ENCODE data around the gene RASA3. TPM values are rescaled to one million over a fixed set of nuclear protein-coding genes. Genes with fewer than 3 reads are reported as not detected.

Gene RASA3
- total RNA-seq, 4 donors from 2014 or later, result 28.1 to 73.4 (median 56.8) TPM

GRCh38 chr13:114043421-114044053 is 88.9 kb downstream of the RASA3 start:
- no peak for DNase-seq (ENCODE audit: low spot score)
- ATAC-seq (ENCODE audit: low FRiP score), result peak; percentile 74
- TF ChIP-seq CTCF (IDR thresholded peaks at IDR 0.05), result no peak

GRCh38 chr13:114042066-114042815 is 90.2 kb downstream of the RASA3 start:
- no peak for DNase-seq (ENCODE audit: low spot score)
- no peak for TF ChIP-seq CTCF (IDR thresholded peaks at IDR 0.05)
- ATAC-seq (ENCODE audit: low FRiP score), result no peak

GRCh38 chr13:114041493-114041892 is 90.9 kb downstream of the RASA3 start:
- DNase-seq (ENCODE audit: low spot score) (no peak), ATAC-seq (ENCODE audit: low FRiP score) (no peak)
- no peak for TF ChIP-seq CTCF (IDR thresholded peaks at IDR 0.05)

- no peak for DNase-seq (ENCODE audit: low spot score)
- ATAC-seq (ENCODE audit: low FRiP score), result no peak
- no peak for TF ChIP-seq CTCF (IDR thresholded peaks at IDR 0.05)
Observed at GRCh38 chr13:114039471-114040141, 92.8 kb downstream of the RASA3 start.

- no peak for TF ChIP-seq CTCF (IDR thresholded peaks at IDR 0.05)
- no peak for ATAC-seq (ENCODE audit: low FRiP score)
Observed at GRCh38 chr13:114038900-114039299, 93.5 kb downstream of the RASA3 start.

GRCh38 chr13:114038211-114038613 is 94.2 kb downstream of the RASA3 start:
- DNase-seq (ENCODE audit: low spot score), result no peak
- ATAC-seq (ENCODE audit: low FRiP score), result no peak
- no peak for TF ChIP-seq CTCF (IDR thresholded peaks at IDR 0.05)

More at GRCh38 chr13:114038900-114039299, 93.5 kb downstream of the RASA3 start:
- no peak for DNase-seq (ENCODE audit: low spot score)
